GM19468 (cell line): ENCODE data around the gene MANF.

Source experiments
- ATAC-seq: cut with Tn5 transposase; IDR thresholded peaks from one replicate; pipeline ENCODE4 v1.9.1; 2021; ENCODE audit warnings: mild to moderate bottlenecking, moderate library complexity, moderate number of reproducible peaks; ENCODE audit not compliant: unreplicated experiment; ENCODE audit errors: extremely low read depth

The MANF gene

DNA sequence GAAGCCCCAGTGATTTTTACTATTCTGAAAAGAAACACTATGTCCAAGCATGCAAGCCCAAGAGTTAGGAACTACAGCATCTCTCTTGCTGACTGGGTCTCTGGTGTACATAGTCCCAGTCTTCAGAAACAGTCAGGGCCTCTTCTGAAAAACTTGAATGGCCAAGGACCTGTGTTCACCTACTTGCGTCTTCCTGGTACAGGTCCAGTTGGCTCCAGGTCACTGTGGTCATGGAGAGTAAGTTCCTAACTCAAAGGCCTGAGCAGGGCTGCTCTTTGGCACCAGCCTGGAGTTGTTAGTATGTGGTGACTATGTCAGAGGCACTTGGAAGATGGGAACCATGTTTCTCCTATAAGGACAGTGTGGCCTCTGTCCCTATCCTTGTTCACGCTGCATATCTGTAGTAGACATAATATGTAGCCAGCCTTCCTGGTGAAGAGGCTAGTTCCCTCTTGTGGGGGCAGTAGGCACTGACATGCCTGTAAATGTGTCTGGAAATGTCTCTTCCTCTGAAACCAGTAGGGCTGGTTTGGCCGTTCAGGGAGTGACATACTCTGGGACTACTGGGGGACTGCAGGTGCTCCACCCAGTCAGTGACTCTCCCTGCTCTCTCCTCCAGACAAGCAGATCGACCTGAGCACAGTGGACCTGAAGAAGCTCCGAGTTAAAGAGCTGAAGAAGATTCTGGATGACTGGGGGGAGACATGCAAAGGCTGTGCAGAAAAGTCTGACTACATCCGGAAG lies 3.4 kb downstream of the MANF start:
- no peak for ATAC-seq

DNA sequence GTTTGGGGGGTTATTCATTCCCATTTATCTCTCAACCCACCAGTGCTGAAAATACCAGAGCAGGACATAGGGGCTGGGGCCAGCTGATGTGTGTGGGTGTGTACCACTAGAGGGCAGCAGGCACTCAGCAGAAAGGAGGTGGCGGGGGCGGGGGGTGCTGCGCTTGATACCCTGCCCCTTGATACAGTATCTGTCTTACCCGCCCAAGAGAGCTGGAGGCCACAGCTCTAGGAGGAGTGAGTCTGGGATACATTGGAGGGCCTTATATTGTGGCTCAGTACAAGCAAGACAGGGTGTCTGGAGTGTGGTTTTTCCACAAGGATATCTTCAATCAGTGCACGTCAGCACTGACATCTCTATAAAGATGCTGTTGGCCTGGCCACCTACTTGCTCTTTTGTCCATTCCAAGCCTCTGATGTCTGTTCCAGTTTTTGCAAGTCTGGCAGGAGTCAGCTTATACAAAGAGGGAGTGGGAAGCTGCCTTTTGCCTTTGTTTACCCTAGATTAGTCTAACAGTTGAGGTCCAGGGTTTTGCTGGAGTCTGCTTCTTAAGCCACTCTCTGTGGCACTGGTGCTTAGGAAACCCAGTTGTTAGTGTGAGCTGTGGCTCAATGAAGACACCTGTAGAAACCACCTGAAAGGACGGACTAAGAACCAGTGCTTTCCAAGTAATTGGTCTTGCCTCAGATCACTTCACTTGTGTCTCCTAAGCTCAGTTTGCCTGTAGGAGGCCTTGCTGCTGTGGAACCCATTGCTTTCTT lies 4.5 kb downstream of the MANF start:
- no peak for ATAC-seq

DNA sequence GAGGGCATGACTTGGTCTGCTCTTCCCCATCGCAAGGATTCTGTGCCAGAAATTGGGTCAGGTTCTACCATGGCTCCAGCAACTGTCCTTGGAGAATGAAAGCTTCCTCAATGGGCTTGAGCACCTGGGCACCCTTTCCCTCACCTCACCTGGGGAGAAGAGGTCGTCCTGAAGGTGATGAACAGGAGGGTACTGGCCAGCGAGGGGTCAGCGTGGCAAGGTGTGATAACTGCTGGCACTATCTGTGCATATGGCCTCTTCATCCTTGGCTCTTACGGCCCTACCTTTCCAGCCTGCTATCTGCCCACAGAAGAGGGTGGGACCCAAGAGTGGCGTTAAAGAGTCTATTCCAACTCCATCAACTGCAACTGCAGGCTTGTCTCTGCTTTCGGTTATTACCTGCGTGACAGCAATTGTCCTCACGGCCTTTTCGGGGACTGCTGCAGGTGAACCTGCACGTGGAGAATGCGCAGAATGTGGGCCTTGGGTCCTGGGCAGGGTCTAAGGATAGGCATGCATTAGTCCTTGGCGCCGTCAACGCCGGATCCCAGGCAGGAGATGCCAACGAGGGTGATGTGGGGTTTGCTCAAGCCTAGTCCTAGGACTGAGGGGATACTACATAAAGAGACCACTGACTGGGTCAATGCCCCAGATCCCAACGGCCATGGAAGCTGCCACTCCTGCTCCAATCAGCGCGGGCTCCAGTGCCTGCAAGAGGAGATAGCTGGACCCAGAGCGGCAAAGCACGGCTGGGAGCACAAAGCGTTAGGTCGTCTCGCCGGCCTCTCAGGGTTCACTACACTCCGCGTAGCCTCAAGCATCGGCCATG lies 5.4 kb downstream of the MANF start:
- ATAC-seq: no peak

DNA sequence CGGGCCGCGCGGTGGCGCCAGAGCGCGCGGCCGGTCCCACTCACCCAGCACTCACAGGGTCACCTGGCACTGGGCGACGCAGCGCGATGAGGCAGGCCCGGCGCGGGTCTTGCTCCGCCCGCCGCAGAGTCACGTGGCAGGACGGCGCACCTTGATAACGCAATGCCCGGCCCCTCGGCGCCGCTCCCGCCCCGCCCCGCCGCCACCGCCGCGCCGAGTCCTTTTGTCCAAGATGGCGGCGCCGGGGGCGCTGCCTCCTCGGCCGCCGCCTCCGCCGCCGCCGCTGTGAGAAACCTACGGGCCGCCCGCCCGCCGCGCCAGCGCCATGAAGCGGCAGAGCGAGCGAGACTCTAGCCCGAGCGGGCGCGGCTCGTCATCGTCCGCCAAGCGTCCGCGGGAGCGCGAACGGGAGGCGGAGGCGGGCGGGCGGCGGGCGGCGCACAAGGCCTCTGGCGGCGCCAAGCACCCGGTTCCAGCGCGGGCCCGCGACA lies 6.0 kb downstream of the MANF start, which contains the start of gene RBM15B:
RBM15B (plus strand) TSS at position 211 of the 491 bp plus-strand sequence; CDS start at position 326, 115 bp downstream.
- ATAC-seq: peak; percentile 93

DNA sequence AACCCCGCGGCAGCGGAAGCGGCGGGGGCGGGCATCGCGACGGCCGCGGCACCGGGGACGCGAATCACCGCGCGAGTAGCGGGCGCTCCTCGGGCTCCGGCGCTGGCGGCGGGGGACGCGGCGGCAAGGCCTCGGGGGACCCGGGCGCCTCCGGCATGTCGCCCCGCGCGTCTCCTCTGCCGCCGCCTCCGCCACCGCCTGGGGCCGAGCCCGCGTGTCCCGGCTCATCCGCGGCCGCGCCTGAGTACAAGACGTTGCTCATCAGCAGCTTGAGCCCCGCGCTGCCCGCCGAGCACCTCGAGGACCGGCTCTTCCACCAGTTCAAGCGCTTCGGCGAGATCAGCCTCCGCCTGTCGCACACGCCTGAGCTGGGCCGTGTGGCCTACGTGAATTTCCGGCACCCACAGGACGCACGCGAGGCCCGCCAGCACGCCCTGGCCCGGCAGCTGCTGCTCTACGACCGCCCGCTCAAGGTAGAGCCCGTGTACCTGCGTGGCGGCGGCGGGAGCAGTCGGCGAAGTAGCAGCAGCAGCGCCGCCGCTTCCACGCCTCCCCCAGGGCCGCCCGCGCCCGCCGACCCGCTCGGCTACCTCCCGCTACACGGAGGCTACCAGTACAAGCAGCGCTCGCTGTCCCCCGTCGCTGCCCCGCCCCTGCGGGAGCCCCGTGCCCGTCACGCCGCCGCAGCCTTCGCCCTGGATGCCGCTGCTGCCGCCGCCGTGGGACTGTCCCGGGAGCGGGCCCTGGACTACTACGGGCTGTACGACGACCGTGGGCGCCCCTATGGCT lies 6.7 kb downstream of the MANF start:
- no peak for ATAC-seq

DNA sequence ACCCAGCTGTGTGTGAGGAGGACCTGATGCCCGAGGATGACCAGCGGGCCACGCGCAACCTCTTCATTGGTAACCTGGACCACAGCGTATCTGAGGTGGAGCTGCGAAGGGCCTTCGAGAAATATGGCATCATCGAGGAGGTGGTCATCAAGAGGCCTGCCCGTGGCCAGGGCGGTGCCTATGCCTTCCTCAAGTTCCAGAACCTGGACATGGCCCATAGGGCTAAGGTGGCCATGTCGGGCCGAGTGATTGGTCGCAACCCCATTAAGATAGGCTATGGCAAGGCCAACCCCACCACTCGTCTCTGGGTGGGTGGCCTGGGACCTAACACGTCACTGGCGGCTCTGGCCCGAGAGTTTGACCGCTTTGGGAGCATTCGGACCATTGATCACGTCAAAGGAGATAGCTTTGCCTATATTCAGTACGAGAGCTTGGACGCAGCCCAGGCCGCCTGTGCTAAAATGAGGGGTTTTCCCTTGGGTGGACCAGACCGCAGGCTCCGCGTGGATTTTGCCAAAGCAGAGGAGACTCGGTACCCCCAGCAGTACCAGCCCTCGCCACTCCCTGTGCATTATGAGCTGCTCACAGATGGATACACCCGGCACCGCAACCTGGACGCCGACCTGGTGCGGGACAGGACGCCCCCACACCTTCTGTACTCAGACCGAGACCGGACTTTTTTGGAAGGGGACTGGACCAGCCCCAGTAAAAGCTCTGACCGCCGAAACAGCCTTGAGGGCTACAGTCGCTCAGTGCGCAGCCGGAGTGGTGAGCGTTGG lies 7.5 kb downstream of the MANF start:
- no peak for ATAC-seq

DNA sequence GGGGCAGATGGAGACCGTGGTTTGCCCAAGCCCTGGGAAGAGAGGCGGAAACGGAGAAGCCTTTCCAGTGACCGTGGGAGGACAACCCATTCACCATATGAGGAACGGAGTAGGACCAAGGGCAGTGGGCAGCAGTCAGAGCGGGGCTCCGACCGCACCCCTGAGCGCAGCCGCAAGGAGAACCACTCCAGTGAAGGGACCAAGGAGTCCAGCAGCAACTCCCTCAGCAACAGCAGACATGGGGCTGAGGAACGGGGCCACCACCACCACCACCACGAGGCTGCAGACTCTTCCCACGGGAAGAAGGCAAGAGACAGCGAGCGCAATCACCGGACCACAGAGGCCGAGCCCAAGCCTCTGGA lies 8.0 kb downstream of the MANF start:
- no peak for ATAC-seq

DNA sequence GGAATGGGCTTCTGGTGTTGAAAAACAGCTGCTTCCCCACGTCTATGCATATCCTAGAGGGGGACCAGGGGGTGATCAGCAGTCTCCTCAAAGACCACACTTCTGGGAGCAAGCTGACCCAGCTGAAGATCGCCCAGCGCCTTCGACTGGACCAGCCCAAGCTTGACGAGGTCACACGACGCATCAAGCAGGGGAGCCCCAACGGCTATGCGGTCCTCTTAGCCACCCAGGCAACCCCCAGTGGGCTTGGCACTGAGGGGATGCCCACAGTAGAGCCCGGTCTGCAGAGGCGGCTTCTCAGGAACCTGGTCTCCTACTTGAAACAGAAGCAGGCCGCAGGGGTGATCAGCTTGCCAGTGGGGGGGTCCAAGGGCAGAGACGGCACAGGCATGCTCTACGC lies 8.5 kb downstream of the MANF start:
- no peak for ATAC-seq

DNA sequence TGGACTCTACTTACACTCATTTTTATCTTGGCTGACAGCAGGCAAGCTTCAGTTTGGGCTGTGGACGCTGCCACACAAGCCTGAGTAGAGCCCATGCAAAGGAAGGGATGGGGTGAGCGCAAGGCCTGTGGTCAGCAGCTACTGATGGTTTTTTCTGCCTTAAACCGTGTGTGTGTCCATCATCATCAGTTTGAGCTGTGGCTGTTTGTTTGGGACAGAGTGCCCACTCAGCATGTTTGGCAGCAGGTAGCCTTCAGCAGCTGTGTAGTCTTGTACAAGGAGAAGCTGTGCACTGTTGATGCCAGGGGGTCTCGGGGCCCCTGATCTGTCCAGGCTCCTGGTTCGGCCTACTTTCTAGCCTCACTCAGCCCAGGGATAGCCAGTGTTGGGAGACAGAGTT lies 9.4 kb downstream of the MANF start:
- no peak for ATAC-seq

DNA sequence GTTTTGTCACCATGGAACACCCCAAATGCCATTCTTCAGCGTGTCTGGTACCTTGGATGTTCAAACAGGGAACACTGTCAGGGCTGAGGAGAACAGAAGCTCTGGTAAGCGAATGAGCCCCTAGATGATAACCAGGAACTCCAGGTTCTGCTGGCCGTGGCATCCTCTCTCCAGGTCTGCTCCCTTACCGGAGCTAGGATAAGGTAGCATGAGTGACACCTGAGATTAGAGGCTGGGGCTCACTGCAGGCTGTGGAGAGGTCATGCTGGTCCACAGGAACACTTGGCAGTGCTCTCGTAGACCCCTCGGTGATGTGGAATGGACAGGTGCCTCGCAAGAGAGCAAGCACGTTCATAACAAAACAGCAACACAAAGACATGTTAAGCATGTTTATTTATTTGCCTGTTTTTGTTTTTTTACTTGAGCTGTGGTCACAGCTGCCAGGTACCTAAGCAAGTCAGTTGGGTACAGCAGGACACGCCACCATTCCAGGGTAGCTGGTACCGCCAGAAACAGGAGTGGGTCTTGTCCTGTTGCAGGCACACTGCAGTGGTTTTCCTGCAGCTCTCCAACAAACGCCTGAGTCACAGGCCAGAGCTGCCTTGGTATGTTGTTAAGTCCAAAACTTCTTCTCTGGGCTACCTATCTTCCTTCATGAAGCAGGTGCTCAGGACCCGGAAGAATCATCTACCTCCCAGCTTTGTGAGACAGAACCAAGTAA lies 10.6 kb downstream of the MANF start:
- ATAC-seq: no peak

DNA sequence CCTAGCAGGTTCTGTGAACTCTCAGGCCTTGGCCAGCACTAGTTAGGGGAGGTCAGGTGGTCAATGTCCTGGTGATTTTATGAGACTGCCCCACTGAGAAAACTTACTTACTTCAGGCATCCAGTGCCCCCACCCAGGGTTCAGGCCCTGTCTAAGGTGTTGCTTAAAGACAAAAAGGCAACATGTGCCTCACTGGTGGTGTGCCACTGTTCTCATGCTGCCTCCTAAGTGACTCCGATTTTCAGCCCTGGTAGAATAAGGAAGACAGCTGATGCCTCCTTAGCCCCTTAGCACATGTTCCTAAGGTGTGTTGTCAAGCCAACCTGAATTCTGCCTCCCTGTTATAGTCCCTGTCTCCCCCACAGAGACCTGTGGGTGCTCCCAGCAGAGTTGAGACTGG lies 11.3 kb downstream of the MANF start:
- no peak for ATAC-seq

DNA sequence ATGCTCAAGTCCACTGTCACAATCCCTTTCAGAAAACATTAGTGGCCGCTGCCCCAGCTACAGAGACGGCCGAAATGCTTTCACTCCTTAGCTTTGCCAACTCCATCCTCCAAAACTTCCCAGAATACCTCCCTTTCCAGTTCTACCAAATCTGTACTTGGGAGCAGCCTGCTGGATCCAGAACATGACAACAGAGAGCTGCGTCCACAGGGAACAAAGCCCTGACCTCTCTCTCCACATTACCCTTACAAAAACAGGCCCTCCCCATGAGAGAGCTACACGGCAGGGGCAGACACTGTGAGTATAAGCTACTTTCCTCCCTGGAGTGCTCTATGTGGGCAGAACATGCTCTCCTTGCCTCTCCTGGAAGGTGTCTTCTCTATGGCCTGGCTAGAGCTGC lies 12.3 kb downstream of the MANF start:
- no peak for ATAC-seq

DNA sequence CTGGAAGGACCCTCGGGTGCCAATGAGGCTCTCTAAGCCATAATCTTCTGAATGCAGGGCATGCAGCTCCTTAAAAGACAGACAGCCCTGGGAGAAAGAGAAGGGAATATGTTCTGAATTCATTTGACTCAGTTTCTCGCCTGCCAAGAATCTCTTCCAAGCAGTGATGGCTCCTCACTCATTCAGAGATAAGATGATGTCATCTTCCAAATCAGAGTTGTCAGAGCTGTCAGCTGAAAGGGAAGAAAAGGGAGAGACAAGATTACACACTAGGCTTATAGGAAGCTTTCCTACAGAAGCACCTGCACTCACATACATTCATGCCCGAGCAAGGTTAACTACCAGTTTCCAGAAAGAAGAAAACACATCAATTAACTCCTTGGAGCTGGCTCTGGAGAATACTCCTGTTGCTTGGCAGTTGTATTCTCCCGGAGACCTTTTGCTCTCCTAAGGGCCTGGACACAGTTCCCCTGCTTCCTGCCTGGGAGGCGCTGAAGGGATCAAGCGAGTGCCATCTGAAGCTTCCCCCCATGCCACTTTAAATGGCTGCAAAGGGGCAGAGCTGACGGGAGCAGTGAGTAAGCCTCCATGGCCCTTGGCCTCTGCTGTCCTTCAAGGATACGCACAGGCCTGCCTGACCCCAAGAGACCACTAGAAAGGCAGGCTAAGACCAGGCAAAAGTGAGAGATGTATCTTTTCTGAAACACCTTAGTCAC lies 13.7 kb downstream of the MANF start:
- ATAC-seq: no peak

DNA sequence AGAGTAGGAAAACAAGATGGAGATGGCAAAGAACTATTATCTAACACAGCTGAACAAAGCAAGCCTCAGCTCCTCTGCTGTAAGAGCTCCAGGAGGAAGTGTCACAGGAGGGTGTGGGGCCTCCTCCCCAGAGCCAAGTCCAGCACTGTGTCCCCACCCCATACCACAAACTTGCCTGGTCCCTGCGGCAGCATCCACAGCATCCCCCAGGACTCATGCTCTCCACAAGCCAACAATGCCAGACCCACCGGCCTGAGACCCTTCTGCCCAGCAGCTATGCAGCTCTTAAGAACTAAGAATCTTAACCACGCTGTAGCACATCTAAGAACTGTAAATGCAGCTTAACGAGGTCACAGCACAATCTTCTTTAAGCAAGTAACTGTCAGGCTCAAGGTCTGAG lies 15.1 kb downstream of the MANF start:
- ATAC-seq: no peak

DNA sequence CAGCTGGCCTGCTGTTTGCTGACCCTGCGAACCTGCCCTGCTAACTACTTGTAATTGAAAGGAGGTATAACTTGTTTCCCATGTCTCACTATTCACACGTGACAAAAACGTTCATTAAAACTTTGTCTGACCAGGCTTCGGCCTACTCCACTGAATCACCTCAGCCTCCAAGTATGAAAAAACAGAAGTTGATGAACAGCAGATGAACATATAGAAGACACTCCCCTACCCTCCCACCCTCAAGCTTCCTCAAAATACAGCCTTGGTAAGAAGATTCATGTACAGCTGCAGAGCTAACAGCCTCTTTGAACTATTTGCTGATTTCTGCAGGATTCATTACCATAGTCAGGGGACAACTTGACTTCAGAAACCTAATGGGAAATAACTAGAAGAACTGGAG lies 16.6 kb downstream of the MANF start:
- no peak for ATAC-seq

DNA sequence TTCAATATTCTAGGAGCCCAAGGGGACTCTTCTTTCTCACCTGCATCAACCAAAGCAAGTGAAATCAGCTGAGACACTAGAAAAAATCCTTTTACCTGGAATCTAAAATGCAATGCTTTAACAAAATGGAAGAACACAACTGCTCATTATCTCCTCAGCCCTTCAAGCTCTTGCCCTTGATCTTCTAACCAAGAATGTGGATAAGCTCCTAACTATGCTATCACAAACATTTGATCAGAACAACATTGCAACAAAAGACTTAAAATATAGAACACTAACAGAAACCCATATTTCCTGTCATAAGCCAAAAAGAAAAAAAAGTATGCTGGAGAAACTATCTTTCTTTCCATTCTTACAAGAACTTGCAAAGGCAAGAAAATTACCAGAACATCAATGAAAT lies 18.6 kb downstream of the MANF start:
- no peak for ATAC-seq

DNA sequence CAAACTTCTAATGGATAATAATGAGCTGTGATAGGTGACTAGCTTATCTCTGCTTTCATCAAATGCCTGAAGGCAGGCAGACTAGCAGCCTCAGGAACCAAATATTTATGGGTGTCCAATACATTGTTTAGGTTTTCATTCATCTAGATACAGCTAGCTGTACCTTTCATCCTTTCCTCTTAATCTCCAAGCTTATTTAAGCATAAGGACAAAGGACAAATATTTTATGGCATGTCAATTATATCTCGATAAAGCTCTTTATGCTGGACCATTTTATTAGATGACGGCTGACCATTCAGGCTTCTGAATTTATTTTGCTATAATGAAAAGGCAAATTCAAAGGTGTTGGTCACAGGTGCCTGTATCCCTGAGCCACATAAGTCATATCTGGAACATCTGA lies 22.9 kb downstream of the MANF start:
- no peak for ATAC-seq

DNA sequence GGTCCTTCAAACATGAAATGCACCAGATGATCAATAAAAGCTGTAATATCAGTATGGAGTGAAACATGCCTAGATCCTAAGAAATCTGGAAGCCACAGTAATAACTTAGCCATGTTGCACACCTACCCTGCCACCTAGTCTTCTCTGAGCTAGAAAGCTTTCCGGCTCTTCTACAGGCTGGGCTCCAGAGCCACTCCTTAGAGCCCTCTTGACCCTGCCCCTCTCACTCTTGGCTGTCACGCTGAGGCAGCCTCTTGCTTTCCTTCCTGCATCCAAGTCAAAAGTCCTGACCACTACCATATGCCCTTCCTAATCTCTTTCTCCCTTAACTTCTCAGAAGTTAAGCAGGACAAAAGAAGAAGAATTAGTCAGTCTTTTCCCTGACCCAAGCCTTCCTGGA lies 23.7 kb downstream of the MANF start:
- no peak for ATAC-seq
